GM18909 (cell line): ENCODE measurements around the gene ETV6.

Source experiments
- ATAC-seq: cut with Tn5 transposase; IDR thresholded peaks from one replicate; pipeline ENCODE4 v1.9.1; 2021; ENCODE audit warnings: mild to moderate bottlenecking; ENCODE audit not compliant: unreplicated experiment, poor library complexity

Gene ETV6

GRCh38 chr12:11753826-11754225 lies 104.4 kb downstream of the ETV6 start:
- ATAC-seq = no peak

GRCh38 chr12:11754256-11754655 lies 104.8 kb downstream of the ETV6 start:
- no peak for ATAC-seq

GRCh38 chr12:11755302-11755930 lies 105.9 kb downstream of the ETV6 start:
- ATAC-seq = no peak

- no peak for ATAC-seq
Observed at GRCh38 chr12:11756022-11756421, 106.5 kb downstream of the ETV6 start.

GRCh38 chr12:11756523-11756922 lies 107.0 kb downstream of the ETV6 start:
- no peak for ATAC-seq

GRCh38 chr12:11757095-11757494 lies 107.6 kb downstream of the ETV6 start:
- ATAC-seq = no peak

GRCh38 chr12:11757531-11757930 lies 108.1 kb downstream of the ETV6 start:
- no peak for ATAC-seq

- ATAC-seq = no peak
Observed at GRCh38 chr12:11758087-11758486, 108.6 kb downstream of the ETV6 start.

GRCh38 chr12:11758510-11759493 lies 109.3 kb downstream of the ETV6 start:
- ATAC-seq = no peak

- no peak for ATAC-seq
Observed at GRCh38 chr12:11759494-11759878, 110.0 kb downstream of the ETV6 start.

GRCh38 chr12:11759899-11760298 lies 110.4 kb downstream of the ETV6 start:
- no peak for ATAC-seq

- peak; percentile 56 for ATAC-seq
Observed at GRCh38 chr12:11761869-11762567, 112.5 kb downstream of the ETV6 start.

- ATAC-seq = no peak
Observed at GRCh38 chr12:11762723-11763326, 113.4 kb downstream of the ETV6 start.

- no peak for ATAC-seq
Observed at GRCh38 chr12:11763760-11764520, 114.5 kb downstream of the ETV6 start.

- ATAC-seq = no peak
Observed at GRCh38 chr12:11764837-11765236, 115.4 kb downstream of the ETV6 start.

GRCh38 chr12:11765421-11765816 lies 115.9 kb downstream of the ETV6 start:
- no peak for ATAC-seq

GRCh38 chr12:11765817-11766794 lies 116.6 kb downstream of the ETV6 start:
- ATAC-seq = peak; percentile 70

- ATAC-seq = no peak
Observed at GRCh38 chr12:11767029-11767724, 117.7 kb downstream of the ETV6 start.
